ENCODE measurements around the gene C12orf42.
A peak's percentile ranks its signal among the peaks of the same experiment; 100 is the strongest.
"Not testable (repeated sequence)": the region's sequence is repeated elsewhere in the genome, so short reads cannot be mapped to it uniquely, and the experiment has no call there.

C12orf42 gene

GRCh38 chr12:103494734-103495468 lies 867 bp downstream of the C12orf42 start:
- no peak for DNase-seq (ENCODE audit: low read depth in 2 of 2)

- no peak for DNase-seq (ENCODE audit: low read depth in 2 of 2)
Measured at GRCh38 chr12:103494051-103494733, 1.6 kb downstream of the C12orf42 start.

GRCh38 chr12:103493199-103493598 lies 2.6 kb downstream of the C12orf42 start:
- DNase-seq (ENCODE audit: low read depth in 2 of 2), result no peak

GRCh38 chr12:103482365-103482764 lies 13.4 kb downstream of the C12orf42 start:
- no peak for DNase-seq (ENCODE audit: low read depth in 2 of 2)

- no peak for DNase-seq (ENCODE audit: low read depth in 2 of 2)
Measured at GRCh38 chr12:103475073-103475472, 20.7 kb downstream of the C12orf42 start.

GRCh38 chr12:103470664-103471063 lies 25.1 kb downstream of the C12orf42 start:
- no peak for DNase-seq (ENCODE audit: low read depth in 2 of 2)

GRCh38 chr12:103469719-103470118 lies 26.0 kb downstream of the C12orf42 start:
- DNase-seq (ENCODE audit: low read depth in 2 of 2), result no peak

- DNase-seq (ENCODE audit: low read depth in 2 of 2), result no peak
Measured at GRCh38 chr12:103468837-103469236, 26.9 kb downstream of the C12orf42 start.

GRCh38 chr12:103462675-103463074 lies 33.1 kb downstream of the C12orf42 start:
- no peak for DNase-seq (ENCODE audit: low read depth in 2 of 2)

GRCh38 chr12:103457471-103457870 lies 38.3 kb downstream of the C12orf42 start:
- no peak for DNase-seq (ENCODE audit: low read depth in 2 of 2)

GRCh38 chr12:103456006-103456405 lies 39.8 kb downstream of the C12orf42 start:
- DNase-seq (ENCODE audit: low read depth in 2 of 2), result no peak

- no peak for DNase-seq (ENCODE audit: low read depth in 2 of 2)
Measured at GRCh38 chr12:103455020-103455763, 40.6 kb downstream of the C12orf42 start.

- no peak for DNase-seq (ENCODE audit: low read depth in 2 of 2)
Measured at GRCh38 chr12:103444983-103445382, 50.8 kb downstream of the C12orf42 start.

- no peak for DNase-seq (ENCODE audit: low read depth in 2 of 2)
Measured at GRCh38 chr12:103442822-103443221, 52.9 kb downstream of the C12orf42 start.

GRCh38 chr12:103442182-103442555 lies 53.6 kb downstream of the C12orf42 start:
- no peak for DNase-seq (ENCODE audit: low read depth in 2 of 2)

GRCh38 chr12:103441437-103442181 lies 54.2 kb downstream of the C12orf42 start:
- peak in 1 of 2 donors; percentile 10 for DNase-seq (ENCODE audit: low read depth in 2 of 2)

- DNase-seq (ENCODE audit: low read depth in 2 of 2), result not testable (repeated sequence)
Measured at GRCh38 chr12:103434165-103435105, 61.3 kb downstream of the C12orf42 start.

GRCh38 chr12:103431950-103432349 lies 63.8 kb downstream of the C12orf42 start:
- DNase-seq (ENCODE audit: low read depth in 2 of 2), result no peak

GRCh38 chr12:103431387-103431786 lies 64.4 kb downstream of the C12orf42 start:
- no peak for DNase-seq (ENCODE audit: low read depth in 2 of 2)

GRCh38 chr12:103425674-103426073 lies 70.1 kb downstream of the C12orf42 start:
- DNase-seq (ENCODE audit: low read depth in 2 of 2), result not testable (repeated sequence)

All from stimulated activated CD4-positive, alpha-beta T cell treated with anti-CD3 and anti-CD28 coated beads, Interleukin-4, amount 100 ng/mL, for 48 hours (primary cell).